ENCODE data around the gene SCG2. TPM values are rescaled to one million over a fixed set of nuclear protein-coding genes. Genes with fewer than 3 reads are reported as not detected.
A peak's percentile ranks its signal among the peaks of the same experiment; 100 is the strongest.

SCG2 gene
- total and polyA plus RNA-seq, 2 experiments from 2014 or later = 14.2 to 23.0 TPM

GRCh38 chr2:223586261-223586660 is 15.9 kb downstream of the SCG2 start:
- Histone ChIP-seq H3K79me2 (no peaks in the 10 kb centered on the region), H3K4me2 (no peak overlapping the region), H2AFZ (no peak overlapping the region), H3K4me1 (ENCODE audit: insufficient read depth) (no peaks in the 10 kb centered on the region), H3K9me3 (ENCODE audit: low read depth) (no peaks in the 10 kb centered on the region), H3K27ac (no peak overlapping the region), H3K27me3 (no peaks in the 10 kb centered on the region), H3K9me2 (replicated peaks; ENCODE audit: insufficient read depth) (no peaks in the 10 kb centered on the region), H4K20me1 (ENCODE audit: insufficient read depth, poor library complexity, severe bottlenecking) (no peaks in the 10 kb centered on the region), H3K36me3 (replicated peaks; ENCODE audit: insufficient read depth, low read depth) (no peaks in the 10 kb centered on the region), H3K4me3 (no peak overlapping the region)
- 41% methylated on average over 2 of the region's 2 CpGs for WGBS (ENCODE audit: low lambda C conversion rate, missing lambda C conversion rate)
- no peak for DNase-seq (ENCODE audit: low spot score)
- TF ChIP-seq, protein P1, sequence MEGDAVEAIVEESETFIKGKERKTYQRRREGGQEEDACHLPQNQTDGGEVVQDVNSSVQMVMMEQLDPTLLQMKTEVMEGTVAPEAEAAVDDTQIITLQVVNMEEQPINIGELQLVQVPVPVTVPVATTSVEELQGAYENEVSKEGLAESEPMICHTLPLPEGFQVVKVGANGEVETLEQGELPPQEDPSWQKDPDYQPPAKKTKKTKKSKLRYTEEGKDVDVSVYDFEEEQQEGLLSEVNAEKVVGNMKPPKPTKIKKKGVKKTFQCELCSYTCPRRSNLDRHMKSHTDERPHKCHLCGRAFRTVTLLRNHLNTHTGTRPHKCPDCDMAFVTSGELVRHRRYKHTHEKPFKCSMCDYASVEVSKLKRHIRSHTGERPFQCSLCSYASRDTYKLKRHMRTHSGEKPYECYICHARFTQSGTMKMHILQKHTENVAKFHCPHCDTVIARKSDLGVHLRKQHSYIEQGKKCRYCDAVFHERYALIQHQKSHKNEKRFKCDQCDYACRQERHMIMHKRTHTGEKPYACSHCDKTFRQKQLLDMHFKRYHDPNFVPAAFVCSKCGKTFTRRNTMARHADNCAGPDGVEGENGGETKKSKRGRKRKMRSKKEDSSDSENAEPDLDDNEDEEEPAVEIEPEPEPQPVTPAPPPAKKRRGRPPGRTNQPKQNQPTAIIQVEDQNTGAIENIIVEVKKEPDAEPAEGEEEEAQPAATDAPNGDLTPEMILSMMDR (IDR thresholded peaks at IDR 0.05; ENCODE audit: poor library complexity) = no peak
- TF ChIP-seq EZH2 (IDR thresholded peaks at IDR 0.05; ENCODE audit: borderline replicate concordance) (no peak), EZH2phosphoT487 (IDR thresholded peaks at IDR 0.05; ENCODE audit: low read depth, severe bottlenecking, unreplicated experiment) (no peak)

GRCh38 chr2:223585666-223586065 is 16.5 kb downstream of the SCG2 start:
- Histone ChIP-seq H3K36me3 (replicated peaks; ENCODE audit: insufficient read depth, low read depth) (no peaks in the 10 kb centered on the region), H3K4me1 (ENCODE audit: insufficient read depth) (no peaks in the 10 kb centered on the region), H3K9me2 (replicated peaks; ENCODE audit: insufficient read depth) (no peaks in the 10 kb centered on the region), H3K27me3 (no peaks in the 10 kb centered on the region), H3K9me3 (ENCODE audit: low read depth) (no peaks in the 10 kb centered on the region), H2AFZ (no peak overlapping the region), H3K27ac (no peak overlapping the region), H3K4me2 (no peak overlapping the region), H3K4me3 (no peak overlapping the region), H4K20me1 (ENCODE audit: insufficient read depth, poor library complexity, severe bottlenecking) (no peaks in the 10 kb centered on the region), H3K79me2 (no peaks in the 10 kb centered on the region)
- TF ChIP-seq EZH2 (IDR thresholded peaks at IDR 0.05; ENCODE audit: borderline replicate concordance) (no peak), EZH2phosphoT487 (IDR thresholded peaks at IDR 0.05; ENCODE audit: low read depth, severe bottlenecking, unreplicated experiment) (no peak)
- TF ChIP-seq, protein P1 (IDR thresholded peaks at IDR 0.05; ENCODE audit: poor library complexity) = no peak
- DNase-seq (ENCODE audit: low spot score) = peak; percentile 47
- 63% methylated on average over 4 of the region's 4 CpGs for WGBS (ENCODE audit: low lambda C conversion rate, missing lambda C conversion rate)

- Histone ChIP-seq H3K4me2 (no peak overlapping the region), H3K36me3 (replicated peaks; ENCODE audit: insufficient read depth, low read depth) (no peaks in the 10 kb centered on the region), H3K4me1 (ENCODE audit: insufficient read depth) (no peaks in the 10 kb centered on the region), H3K27me3 (no peaks in the 10 kb centered on the region), H3K9me2 (replicated peaks; ENCODE audit: insufficient read depth) (no peaks in the 10 kb centered on the region), H3K9me3 (ENCODE audit: low read depth) (no peaks in the 10 kb centered on the region), H3K4me3 (no peak overlapping the region), H3K27ac (no peak overlapping the region), H3K79me2 (no peaks in the 10 kb centered on the region), H4K20me1 (ENCODE audit: insufficient read depth, poor library complexity, severe bottlenecking) (no peaks in the 10 kb centered on the region), H2AFZ (no peak overlapping the region)
- WGBS (ENCODE audit: low lambda C conversion rate, missing lambda C conversion rate) = 88% methylated on average over 5 of the region's 5 CpGs
- TF ChIP-seq EZH2phosphoT487 (IDR thresholded peaks at IDR 0.05; ENCODE audit: low read depth, severe bottlenecking, unreplicated experiment) = no peak
- no peak for DNase-seq (ENCODE audit: low spot score)
Measured at GRCh38 chr2:223582001-223582400, 20.2 kb downstream of the SCG2 start.

DNA sequence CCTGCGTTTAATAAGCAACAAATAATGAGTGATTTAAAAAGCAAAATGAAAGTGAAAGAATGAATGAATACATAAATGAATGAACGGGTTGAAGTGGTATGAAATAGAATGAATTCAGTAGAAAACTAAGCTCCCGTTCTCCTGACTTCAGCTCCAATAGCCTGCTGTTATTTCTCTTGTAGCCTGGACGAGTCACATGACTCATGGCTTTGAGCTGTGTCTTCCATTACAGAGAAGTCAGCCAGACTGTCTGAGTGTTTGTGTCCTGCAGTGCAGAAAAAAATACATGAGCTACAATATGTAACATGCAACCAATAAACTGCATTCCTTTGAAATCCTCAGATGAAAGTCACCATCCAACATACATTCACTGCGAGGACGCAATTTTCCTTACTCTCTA is 21.2 kb downstream of the SCG2 start:
- DNase-seq (ENCODE audit: low spot score) = peak; percentile 60
- Histone ChIP-seq H3K27ac (peak overlapping the region; percentile 6), H4K20me1 (ENCODE audit: insufficient read depth, poor library complexity, severe bottlenecking) (no peaks in the 10 kb centered on the region), H3K27me3 (no peaks in the 10 kb centered on the region), H3K9me2 (replicated peaks; ENCODE audit: insufficient read depth) (no peaks in the 10 kb centered on the region), H3K4me3 (no peak overlapping the region), H3K9me3 (ENCODE audit: low read depth) (no peaks in the 10 kb centered on the region), H3K4me1 (ENCODE audit: insufficient read depth) (no peaks in the 10 kb centered on the region), H2AFZ (peak overlapping the region; percentile 33), H3K4me2 (peak overlapping the region; percentile 51), H3K36me3 (replicated peaks; ENCODE audit: insufficient read depth, low read depth) (no peaks in the 10 kb centered on the region), H3K79me2 (no peaks in the 10 kb centered on the region)
- 51% methylated on average over 6 of the region's 6 CpGs for WGBS (ENCODE audit: low lambda C conversion rate, missing lambda C conversion rate)
- no peak for TF ChIP-seq EZH2 (IDR thresholded peaks at IDR 0.05; ENCODE audit: borderline replicate concordance)
- TF ChIP-seq EZH2phosphoT487 (IDR thresholded peaks at IDR 0.05; ENCODE audit: low read depth, severe bottlenecking, unreplicated experiment) = no peak
- TF ChIP-seq, protein P1 (IDR thresholded peaks at IDR 0.05; ENCODE audit: poor library complexity) = no peak

Data from hepatocyte (in vitro differentiated cells).